Measurements from ENCODE around the gene LRRC4C. TPM values are rescaled to one million over a fixed set of nuclear protein-coding genes. Genes with fewer than 3 reads are reported as not detected.

The LRRC4C gene
- total RNA-seq, 1 donor from 2014 or later = 5.5 TPM

DNA sequence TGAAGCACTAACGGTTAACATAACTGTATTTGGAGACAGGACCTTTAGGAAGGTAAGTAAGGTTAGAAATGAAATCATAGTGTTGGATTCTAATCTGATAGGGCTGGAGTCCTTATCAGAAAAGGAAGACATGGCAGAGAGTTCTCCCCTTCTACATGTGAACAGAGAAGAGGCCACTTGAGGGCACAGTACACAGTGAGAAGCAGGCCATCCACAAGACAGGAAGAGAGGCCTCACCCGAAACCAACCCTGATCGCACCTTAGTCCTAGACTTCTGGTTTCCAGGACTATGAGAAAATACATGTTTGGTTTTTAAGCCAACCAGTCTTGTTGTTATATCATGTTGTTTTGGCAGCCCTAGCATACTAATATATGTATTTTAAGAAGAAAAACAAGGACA is 170.0 kb downstream of the LRRC4C start:
- Mint-ChIP-seq H3K4me1 (peaks cover 9% of the 10 kb centered on the region), H3K36me3 (ENCODE audit: low read depth) (no peaks in the 10 kb centered on the region), H3K27ac (ENCODE audit: unreplicated experiment) (no peak overlapping the region), H3K27me3 (ENCODE audit: low read depth) (no peaks in the 10 kb centered on the region), H3K4me3 (no peak overlapping the region), H3K9me3 (peaks cover 3% of the 10 kb centered on the region)
- DNase-seq (ENCODE audit: low read depth, low spot score) = no peak
- TF ChIP-seq, protein P1, sequence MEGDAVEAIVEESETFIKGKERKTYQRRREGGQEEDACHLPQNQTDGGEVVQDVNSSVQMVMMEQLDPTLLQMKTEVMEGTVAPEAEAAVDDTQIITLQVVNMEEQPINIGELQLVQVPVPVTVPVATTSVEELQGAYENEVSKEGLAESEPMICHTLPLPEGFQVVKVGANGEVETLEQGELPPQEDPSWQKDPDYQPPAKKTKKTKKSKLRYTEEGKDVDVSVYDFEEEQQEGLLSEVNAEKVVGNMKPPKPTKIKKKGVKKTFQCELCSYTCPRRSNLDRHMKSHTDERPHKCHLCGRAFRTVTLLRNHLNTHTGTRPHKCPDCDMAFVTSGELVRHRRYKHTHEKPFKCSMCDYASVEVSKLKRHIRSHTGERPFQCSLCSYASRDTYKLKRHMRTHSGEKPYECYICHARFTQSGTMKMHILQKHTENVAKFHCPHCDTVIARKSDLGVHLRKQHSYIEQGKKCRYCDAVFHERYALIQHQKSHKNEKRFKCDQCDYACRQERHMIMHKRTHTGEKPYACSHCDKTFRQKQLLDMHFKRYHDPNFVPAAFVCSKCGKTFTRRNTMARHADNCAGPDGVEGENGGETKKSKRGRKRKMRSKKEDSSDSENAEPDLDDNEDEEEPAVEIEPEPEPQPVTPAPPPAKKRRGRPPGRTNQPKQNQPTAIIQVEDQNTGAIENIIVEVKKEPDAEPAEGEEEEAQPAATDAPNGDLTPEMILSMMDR (conservative IDR thresholded peaks at IDR 0.05) = no peak

DNA sequence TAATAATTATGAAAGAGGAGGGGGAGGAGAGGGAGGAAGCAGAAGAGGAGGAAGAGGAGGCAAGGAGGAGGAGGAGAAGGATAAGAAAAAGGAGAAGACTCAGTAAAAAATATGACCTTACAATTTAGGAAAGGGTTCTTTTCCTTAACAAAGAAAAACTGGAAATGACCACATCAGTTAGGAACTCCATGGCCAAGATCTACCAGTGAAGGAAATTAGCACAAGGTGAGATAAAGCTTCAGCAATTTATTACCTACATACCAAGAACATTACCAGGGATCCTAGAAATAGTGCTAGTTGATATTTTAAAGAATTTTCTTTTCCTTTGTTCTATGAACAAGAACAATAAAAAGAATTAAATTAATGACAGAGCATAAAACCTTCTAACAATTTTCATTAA is 172.7 kb downstream of the LRRC4C start:
- DNase-seq (ENCODE audit: low read depth, low spot score) = no peak
- Mint-ChIP-seq H3K4me1 (peaks cover 28% of the 10 kb centered on the region), H3K27ac (ENCODE audit: unreplicated experiment) (no peak overlapping the region), H3K36me3 (ENCODE audit: low read depth) (no peaks in the 10 kb centered on the region), H3K4me3 (no peak overlapping the region), H3K27me3 (ENCODE audit: low read depth) (no peaks in the 10 kb centered on the region), H3K9me3 (peaks cover 3% of the 10 kb centered on the region)
- TF ChIP-seq, protein P1 (conservative IDR thresholded peaks at IDR 0.05) = no peak

DNA sequence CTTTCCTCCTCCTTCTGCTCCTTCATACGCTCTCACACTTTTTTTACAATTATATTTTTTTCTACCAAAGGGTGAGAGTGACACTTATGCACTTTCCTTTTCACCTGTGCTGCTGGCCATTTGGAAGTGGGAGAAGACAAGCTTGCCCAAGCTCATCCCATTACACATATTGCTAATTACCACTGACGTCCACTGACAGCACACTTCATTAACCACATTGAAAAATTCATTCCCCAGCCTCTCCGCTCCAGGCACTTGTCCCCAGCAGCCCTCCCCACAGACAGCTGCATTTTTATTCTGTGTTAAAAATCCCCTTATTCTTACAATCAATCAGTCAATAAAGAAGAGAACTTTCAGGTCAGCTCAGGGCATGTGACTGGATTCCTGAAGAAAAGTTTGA is 175.1 kb downstream of the LRRC4C start:
- DNase-seq (ENCODE audit: low read depth, low spot score) = no peak
- Mint-ChIP-seq H3K4me3 (no peak overlapping the region), H3K27ac (ENCODE audit: unreplicated experiment) (peak overlapping the region; percentile 79), H3K36me3 (ENCODE audit: low read depth) (no peaks in the 10 kb centered on the region), H3K27me3 (ENCODE audit: low read depth) (no peaks in the 10 kb centered on the region), H3K4me1 (peaks cover 46% of the 10 kb centered on the region), H3K9me3 (no peaks in the 10 kb centered on the region)
- TF ChIP-seq, protein P1 (conservative IDR thresholded peaks at IDR 0.05) = no peak

DNA sequence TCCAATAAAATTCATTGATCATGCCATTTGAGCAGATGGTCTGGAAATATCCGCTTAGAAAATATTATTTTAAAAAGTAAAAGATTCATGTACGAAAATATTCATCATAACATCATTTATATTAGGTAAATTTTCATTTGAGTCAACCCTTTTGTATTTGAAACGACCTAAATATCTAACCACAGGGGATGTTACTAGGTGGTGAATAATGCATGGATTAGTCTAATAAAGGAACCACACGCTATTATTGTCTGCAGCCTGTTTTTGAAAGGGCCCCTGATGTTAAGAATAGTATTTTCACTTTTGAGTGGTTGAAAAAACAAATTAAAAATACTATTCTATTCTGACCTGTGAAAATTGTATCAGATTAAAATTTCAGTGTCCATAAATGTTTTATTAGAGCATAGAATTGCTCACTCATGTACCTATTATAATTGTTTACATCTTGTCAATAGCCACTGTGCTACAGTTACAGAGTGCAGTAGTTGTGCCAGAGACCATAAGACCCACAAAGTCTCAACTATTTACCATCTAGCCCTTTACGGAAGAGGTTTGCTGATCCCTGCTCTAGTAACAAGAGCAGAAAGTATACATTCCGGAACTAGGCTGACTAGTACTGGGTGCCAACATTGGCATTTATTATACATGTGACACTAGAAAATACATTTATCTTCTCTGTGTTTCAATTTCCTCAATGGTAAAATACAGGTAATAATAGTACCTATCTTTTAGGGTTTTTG is 176.1 kb downstream of the LRRC4C start:
- no peaks in the 10 kb centered on the region for H3K27me3 Mint-ChIP-seq (ENCODE audit: low read depth)
- peaks cover 46% of the 10 kb centered on the region for H3K4me1 Mint-ChIP-seq
- H3K4me3 Mint-ChIP-seq = no peak overlapping the region
- H3K36me3 Mint-ChIP-seq (ENCODE audit: low read depth) = no peaks in the 10 kb centered on the region
- H3K27ac Mint-ChIP-seq (ENCODE audit: unreplicated experiment) = no peak overlapping the region
- H3K9me3 Mint-ChIP-seq = no peaks in the 10 kb centered on the region
- no peak for DNase-seq (ENCODE audit: low read depth, low spot score)
- TF ChIP-seq, protein P1 (conservative IDR thresholded peaks at IDR 0.05) = no peak

DNA sequence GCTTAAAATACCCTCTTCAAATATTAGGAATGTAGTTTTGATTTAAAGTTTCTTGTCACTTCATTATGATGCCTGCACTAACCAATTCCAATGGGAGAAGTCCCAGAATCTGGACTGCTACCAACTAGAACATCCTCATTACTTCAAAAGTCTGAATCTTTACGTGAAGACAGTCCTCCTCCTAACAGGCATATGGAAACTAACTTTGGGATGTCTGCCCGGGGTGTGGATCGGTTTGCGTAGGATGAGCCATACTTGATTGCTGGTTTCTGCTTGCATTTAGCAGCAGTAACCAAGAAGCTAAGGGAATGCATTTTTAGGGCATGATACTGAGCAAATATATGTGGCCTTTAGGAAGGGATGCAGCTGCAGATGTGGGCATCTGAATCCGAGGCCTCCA is 177.1 kb downstream of the LRRC4C start:
- Mint-ChIP-seq H3K4me3 (no peak overlapping the region), H3K36me3 (ENCODE audit: low read depth) (no peaks in the 10 kb centered on the region), H3K27me3 (ENCODE audit: low read depth) (no peaks in the 10 kb centered on the region), H3K27ac (ENCODE audit: unreplicated experiment) (peak overlapping the region; percentile 1), H3K9me3 (no peaks in the 10 kb centered on the region), H3K4me1 (peaks cover 46% of the 10 kb centered on the region)
- TF ChIP-seq, protein P1 (conservative IDR thresholded peaks at IDR 0.05) = no peak
- no peak for DNase-seq (ENCODE audit: low read depth, low spot score)

Measured in neural crest cell (in vitro differentiated cells).